DND-41 (cell line): ENCODE measurements around the gene PRSS23.

ENCODE experiments used
- CTCF ChIP-seq: IDR thresholded peaks from 2 replicates; pipeline ENCODE4 v1.5.1; 2012; ENCODE audit warnings: borderline replicate concordance, low read length, moderate library complexity, mild to moderate bottlenecking; ENCODE audit not compliant: poor library complexity, severe bottlenecking; ENCODE audit errors: extremely low read depth
- EZH2 ChIP-seq: IDR thresholded peaks from 3 replicates; pipeline ENCODE4 v1.6.1; 2012; ENCODE audit warnings: borderline replicate concordance, low read depth, mild to moderate bottlenecking, moderate library complexity, low read length, inconsistent platforms; ENCODE audit not compliant: severe bottlenecking

GRCh38 chr11:86814775-86815174 lies 14.4 kb downstream of the PRSS23 start:
- no peak for TF ChIP-seq CTCF
- no peak for TF ChIP-seq EZH2
